ENCODE results near the gene CCRL2.

Gene CCRL2

DNA sequence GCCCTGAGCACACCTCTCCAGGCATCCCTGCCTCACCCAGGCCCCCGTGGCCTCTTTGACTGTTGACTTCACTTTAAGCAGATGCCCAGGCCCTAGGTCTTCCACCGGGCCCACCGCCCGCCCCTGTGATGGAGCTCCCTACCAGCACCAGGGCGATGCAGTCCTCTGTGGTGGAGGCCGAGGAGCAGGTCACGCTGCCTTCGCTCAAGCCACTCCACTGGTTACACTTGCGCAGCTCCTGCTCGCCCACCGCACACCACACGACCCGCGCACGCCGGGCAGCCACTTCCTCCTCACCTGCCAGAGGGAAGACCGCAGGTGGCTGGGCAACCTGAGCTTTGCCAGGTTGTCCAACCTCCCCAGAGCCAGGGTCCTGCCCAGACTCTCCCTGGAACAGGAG, 41.7 kb downstream of the CCRL2 start:
- Histone ChIP-seq H3K27me3 (ENCODE audit: insufficient read depth, insufficient read length) (no peaks in the 10 kb centered on the region), H3K9ac (ENCODE audit: insufficient read length, low read depth) (no peak overlapping the region), H3K9me3 (ENCODE audit: insufficient read depth, low read length) (peaks cover 8% of the 10 kb centered on the region; the same call in 1 of the 2 replicates), H3K36me3 (ENCODE audit: insufficient read depth, insufficient read length, low read length) (no peaks in the 10 kb centered on the region), H3K4me1 (ENCODE audit: insufficient read depth, insufficient read length) (no peaks in the 10 kb centered on the region), H3K4me3 (ENCODE audit: insufficient read length, low read depth) (no peak overlapping the region)
- no peak for TF ChIP-seq ZNF274 (IDR thresholded peaks at IDR 0.05; ENCODE audit: low read depth, low read length)
- no peak for TF ChIP-seq SUZ12 (IDR thresholded peaks at IDR 0.05; ENCODE audit: extremely low read depth, insufficient read depth, insufficient read length)
- TF ChIP-seq YY1 (IDR thresholded peaks at IDR 0.05; ENCODE audit: insufficient read depth, insufficient read length): no peak
- no peak for DNase-seq (ENCODE audit: low read depth, low spot score)

GRCh38 chr3:46449755-46450552, 42.9 kb downstream of the CCRL2 start:
- H3K4me1 ChIP-seq (ENCODE audit: insufficient read depth, insufficient read length): no peaks in the 10 kb centered on the region
- H3K27me3 ChIP-seq (ENCODE audit: insufficient read depth, insufficient read length): no peaks in the 10 kb centered on the region
- H3K9ac ChIP-seq (ENCODE audit: insufficient read length, low read depth): no peak overlapping the region
- peak; percentile 23 for DNase-seq (ENCODE audit: low read depth, low spot score)
- TF ChIP-seq ZNF274 (IDR thresholded peaks at IDR 0.05; ENCODE audit: low read depth, low read length) (no peak), SUZ12 (IDR thresholded peaks at IDR 0.05; ENCODE audit: extremely low read depth, insufficient read depth, insufficient read length) (no peak), YY1 (IDR thresholded peaks at IDR 0.05; ENCODE audit: insufficient read depth, insufficient read length) (no peak)
- H3K9me3 ChIP-seq (ENCODE audit: insufficient read depth, low read length): no peaks in the 10 kb centered on the region
- H3K36me3 ChIP-seq (ENCODE audit: insufficient read depth, insufficient read length, low read length): no peaks in the 10 kb centered on the region
- no peak overlapping the region for H3K4me3 ChIP-seq (ENCODE audit: insufficient read length, low read depth)

DNA sequence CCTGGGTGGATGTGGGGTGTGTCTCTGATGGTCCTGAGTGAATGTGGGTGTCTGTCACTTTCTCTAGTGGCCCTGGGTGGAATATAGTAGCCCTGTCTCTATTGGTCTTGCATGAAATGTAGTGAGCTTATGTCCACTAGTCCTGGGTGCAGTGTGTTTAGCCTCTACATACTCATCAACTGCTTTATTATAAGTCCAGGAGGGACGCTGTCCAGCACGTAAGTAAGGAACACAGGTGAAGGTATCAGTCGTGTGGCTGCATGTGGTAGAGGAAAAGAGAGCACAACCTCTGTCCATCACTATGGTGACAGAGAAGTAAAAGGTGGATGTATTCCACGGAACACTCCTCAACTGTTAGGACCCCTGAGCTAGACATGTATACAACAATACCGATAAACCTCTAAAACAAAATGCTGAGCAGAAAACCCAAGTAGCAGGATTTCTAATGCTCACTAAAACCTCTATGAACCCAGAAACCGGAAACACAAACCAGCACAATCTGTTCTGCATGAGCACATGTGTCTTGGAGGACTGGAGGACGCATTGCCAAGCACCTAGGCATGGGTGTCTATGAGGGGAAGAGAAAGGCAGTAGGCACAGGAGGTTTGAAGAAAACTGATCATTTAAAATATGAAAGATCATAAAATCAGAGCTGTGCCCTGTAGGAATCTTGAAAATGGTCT, 46.6 kb downstream of the CCRL2 start:
- H3K9ac ChIP-seq (ENCODE audit: insufficient read length, low read depth): no peak overlapping the region
- no peaks in the 10 kb centered on the region for H3K36me3 ChIP-seq (ENCODE audit: insufficient read depth, insufficient read length, low read length)
- no peak for DNase-seq (ENCODE audit: low read depth, low spot score)

GRCh38 chr3:46454209-46454595, 47.1 kb downstream of the CCRL2 start:
- Histone ChIP-seq H3K4me1 (ENCODE audit: insufficient read depth, insufficient read length) (peaks cover 2% of the 10 kb centered on the region), H3K9ac (ENCODE audit: insufficient read length, low read depth) (no peak overlapping the region), H3K36me3 (ENCODE audit: insufficient read depth, insufficient read length, low read length) (no peaks in the 10 kb centered on the region), H3K9me3 (ENCODE audit: insufficient read depth, low read length) (no peaks in the 10 kb centered on the region), H3K4me3 (ENCODE audit: insufficient read length, low read depth) (no peak overlapping the region), H3K27me3 (ENCODE audit: insufficient read depth, insufficient read length) (no peaks in the 10 kb centered on the region)
- no peak for DNase-seq (ENCODE audit: low read depth, low spot score)
- no peak for TF ChIP-seq SUZ12 (IDR thresholded peaks at IDR 0.05; ENCODE audit: extremely low read depth, insufficient read depth, insufficient read length)
- no peak for TF ChIP-seq ZNF274 (IDR thresholded peaks at IDR 0.05; ENCODE audit: low read depth, low read length)
- no peak for TF ChIP-seq YY1 (IDR thresholded peaks at IDR 0.05; ENCODE audit: insufficient read depth, insufficient read length)

More for the DNA sequence above, 46.6 kb downstream of the CCRL2 start:
- Histone ChIP-seq H3K4me1 (ENCODE audit: insufficient read depth, insufficient read length) (peaks cover 2% of the 10 kb centered on the region), H3K27me3 (ENCODE audit: insufficient read depth, insufficient read length) (no peaks in the 10 kb centered on the region), H3K4me3 (ENCODE audit: insufficient read length, low read depth) (no peak overlapping the region), H3K9me3 (ENCODE audit: insufficient read depth, low read length) (no peaks in the 10 kb centered on the region)
- TF ChIP-seq YY1 (IDR thresholded peaks at IDR 0.05; ENCODE audit: insufficient read depth, insufficient read length): no peak
- TF ChIP-seq ZNF274 (IDR thresholded peaks at IDR 0.05; ENCODE audit: low read depth, low read length): no peak
- TF ChIP-seq SUZ12 (IDR thresholded peaks at IDR 0.05; ENCODE audit: extremely low read depth, insufficient read depth, insufficient read length): no peak

- Histone ChIP-seq H3K4me1 (ENCODE audit: insufficient read depth, insufficient read length) (peaks cover 2% of the 10 kb centered on the region), H3K36me3 (ENCODE audit: insufficient read depth, insufficient read length, low read length) (no peaks in the 10 kb centered on the region), H3K9ac (ENCODE audit: insufficient read length, low read depth) (no peak overlapping the region), H3K4me3 (ENCODE audit: insufficient read length, low read depth) (no peak overlapping the region), H3K27me3 (ENCODE audit: insufficient read depth, insufficient read length) (no peaks in the 10 kb centered on the region), H3K9me3 (ENCODE audit: insufficient read depth, low read length) (no peaks in the 10 kb centered on the region)
- TF ChIP-seq SUZ12 (IDR thresholded peaks at IDR 0.05; ENCODE audit: extremely low read depth, insufficient read depth, insufficient read length) (no peak), YY1 (IDR thresholded peaks at IDR 0.05; ENCODE audit: insufficient read depth, insufficient read length) (no peak), ZNF274 (IDR thresholded peaks at IDR 0.05; ENCODE audit: low read depth, low read length) (no peak)
- DNase-seq (ENCODE audit: low read depth, low spot score): no peak
These were observed 47.5 kb downstream of the CCRL2 start for GRCh38 chr3:46454606-46455005.

DNA sequence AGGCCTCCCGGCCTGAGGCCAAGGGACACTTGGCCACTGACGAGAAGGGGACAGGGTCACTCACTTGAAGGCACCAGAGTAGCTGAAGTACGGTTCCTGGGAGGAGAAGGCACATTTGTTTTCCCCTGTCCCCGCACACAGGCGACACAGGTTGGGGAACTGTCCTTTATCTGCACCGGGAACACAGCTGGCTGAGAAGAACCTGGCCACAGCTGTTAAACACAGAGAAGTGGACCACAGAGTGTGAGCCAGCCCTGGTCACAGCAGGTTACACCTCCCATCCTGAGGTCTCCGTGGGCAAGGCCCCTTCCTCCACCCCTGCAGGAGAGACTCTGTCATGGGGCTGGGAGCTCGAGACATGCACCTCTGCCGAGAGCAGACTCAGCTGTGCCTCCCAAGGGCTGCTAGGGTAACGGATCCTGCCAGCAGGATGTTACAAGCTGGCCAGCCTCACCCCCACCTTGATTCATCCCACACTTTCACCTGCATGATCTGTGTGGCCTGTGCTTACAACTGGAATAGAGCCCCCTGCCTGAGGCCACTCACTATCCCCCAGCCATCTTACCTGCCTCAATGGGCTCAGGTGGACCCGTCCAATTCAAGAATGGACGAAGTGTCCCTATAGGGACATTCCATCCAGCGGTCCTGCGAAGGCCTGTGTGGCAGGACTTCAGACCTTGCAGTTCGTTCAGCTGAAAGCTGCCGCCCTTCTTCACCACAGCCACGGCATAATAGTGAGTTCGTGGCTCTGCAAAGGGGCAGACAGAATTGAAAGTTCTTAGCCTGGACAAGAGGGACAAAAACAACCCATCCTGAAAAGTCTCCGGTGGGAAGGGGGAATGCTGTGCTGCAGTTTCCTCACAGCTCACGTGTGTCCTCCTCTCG, 48.4 kb downstream of the CCRL2 start:
- DNase-seq (ENCODE audit: low read depth, low spot score): no peak
- H3K9me3 ChIP-seq (ENCODE audit: insufficient read depth, low read length): no peaks in the 10 kb centered on the region
- H3K36me3 ChIP-seq (ENCODE audit: insufficient read depth, insufficient read length, low read length): no peaks in the 10 kb centered on the region
- TF ChIP-seq YY1 (IDR thresholded peaks at IDR 0.05; ENCODE audit: insufficient read depth, insufficient read length) (no peak), SUZ12 (IDR thresholded peaks at IDR 0.05; ENCODE audit: extremely low read depth, insufficient read depth, insufficient read length) (no peak), ZNF274 (IDR thresholded peaks at IDR 0.05; ENCODE audit: low read depth, low read length) (no peak)
- no peak overlapping the region for H3K4me3 ChIP-seq (ENCODE audit: insufficient read length, low read depth)
- H3K4me1 ChIP-seq (ENCODE audit: insufficient read depth, insufficient read length): peaks cover 2% of the 10 kb centered on the region
- H3K9ac ChIP-seq (ENCODE audit: insufficient read length, low read depth): no peak overlapping the region
- H3K27me3 ChIP-seq (ENCODE audit: insufficient read depth, insufficient read length): no peaks in the 10 kb centered on the region

All from NT2/D1 (cell line).